Measurements from ENCODE around the gene GRIN2D.
A peak's percentile ranks its signal among the peaks of the same experiment; 100 is the strongest.
"Not testable (repeated sequence)": the region's sequence is repeated elsewhere in the genome, so short reads cannot be mapped to it uniquely, and the experiment has no call there.

Gene GRIN2D

DNA sequence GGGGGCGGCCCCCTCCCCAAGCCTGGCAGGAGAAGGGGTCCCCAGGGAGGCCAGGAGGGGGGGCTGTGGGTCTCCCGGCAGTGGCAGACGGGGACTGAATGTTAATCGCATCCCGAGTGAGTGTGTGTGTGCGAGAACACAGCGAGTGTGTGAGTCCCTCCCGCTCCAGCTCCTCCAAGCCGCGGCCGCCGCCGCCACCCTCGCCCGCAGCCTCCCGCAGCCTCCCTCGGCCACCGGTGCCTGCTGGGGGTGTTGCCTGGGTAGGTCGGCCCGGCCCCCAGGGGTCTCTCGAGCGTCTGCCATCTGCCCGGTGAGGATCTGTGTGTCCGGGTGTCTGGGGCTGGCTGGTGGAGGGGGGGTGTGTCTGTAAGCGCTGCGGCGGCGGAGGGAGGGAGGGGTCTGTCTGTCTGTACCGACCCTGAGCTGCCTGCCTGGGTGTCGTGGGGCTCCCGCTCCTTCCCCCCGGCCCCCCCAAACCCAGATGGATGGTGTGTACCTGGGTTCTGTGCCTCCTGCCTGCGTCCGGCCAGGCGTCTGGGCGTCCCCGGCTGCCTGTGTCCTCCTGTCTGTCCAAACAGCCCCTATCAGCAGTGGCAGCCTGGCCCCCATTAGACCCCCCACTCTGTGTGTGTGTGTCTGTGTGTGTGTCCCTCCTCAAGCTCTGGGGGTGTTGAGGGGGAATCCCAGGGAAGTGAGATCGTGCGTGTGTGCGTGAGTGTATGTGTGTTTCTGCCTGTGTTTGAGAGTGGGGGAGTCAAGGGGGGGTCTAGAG is at the start of gene GRIN2D:
Gene GRIN2D (plus strand): TSS at position 110 of the 772 bp plus-strand sequence. CDS start 4,725 bp downstream, outside the sequence.
- DNase-seq: no peak

DNA sequence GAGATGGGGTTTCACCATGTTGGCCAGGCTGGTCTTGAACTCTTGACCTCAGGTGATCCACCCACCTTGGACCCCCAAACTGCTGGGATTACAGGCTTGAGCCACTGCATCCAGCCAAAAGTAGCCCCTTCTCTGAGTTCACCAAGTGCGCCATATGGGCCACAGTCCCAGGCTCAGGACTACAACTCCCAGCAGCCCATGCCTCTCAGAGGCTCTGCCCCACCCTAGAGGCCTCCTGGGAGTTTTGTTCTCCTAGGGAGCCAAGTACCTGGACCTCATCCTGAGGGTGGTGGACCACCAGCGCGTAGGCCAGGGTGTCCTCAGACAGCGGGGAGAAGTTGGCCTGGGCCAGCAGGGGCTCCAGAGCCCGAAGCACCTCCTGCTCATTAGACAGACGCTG is 48.6 kb upstream of the GRIN2D start:
- peak; percentile 29 for DNase-seq

DNA sequence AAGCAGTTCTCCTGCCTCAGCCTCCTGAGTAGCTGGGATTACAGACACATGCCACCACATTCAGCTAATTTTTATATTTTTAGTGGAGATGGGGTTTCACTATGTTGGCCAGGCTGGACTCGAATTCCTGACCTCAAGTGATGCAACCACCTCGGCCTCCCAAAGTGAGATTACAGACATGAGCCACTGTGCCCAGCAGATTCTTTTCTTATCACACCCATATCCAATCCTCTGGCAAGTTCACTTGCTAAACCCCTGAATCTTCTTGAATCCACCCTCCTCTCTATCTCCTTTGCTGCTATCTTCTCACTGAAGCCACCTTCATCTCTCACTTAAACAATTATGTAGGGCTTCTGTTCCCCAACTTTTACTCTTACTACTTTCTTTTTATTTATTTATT is 47.3 kb upstream of the GRIN2D start:
- peak; percentile 61 for DNase-seq

DNA sequence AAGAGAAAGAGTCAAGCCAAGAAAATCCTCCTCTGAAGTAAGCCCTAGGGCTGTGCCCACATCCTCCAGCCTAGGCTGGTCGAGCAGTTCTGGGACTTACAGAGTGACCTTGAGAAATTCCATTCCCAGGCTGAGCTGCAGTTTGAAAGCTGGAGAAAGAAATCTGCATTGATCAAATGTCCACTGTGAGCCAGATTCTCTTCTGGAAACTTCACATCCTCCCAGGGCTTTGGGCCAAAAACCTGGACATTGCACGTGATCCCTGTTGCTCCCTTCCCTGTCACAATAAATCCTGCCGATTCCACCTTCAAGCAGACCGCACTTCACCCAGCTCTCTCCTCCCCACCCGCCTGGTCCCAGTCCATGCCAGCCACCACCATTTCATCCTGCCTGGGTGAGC is 45.4 kb upstream of the GRIN2D start:
- DNase-seq: no peak

- DNase-seq: no peak
Measured at GRCh38 chr19:48348737-48349136, 44.7 kb upstream of the GRIN2D start.

DNA sequence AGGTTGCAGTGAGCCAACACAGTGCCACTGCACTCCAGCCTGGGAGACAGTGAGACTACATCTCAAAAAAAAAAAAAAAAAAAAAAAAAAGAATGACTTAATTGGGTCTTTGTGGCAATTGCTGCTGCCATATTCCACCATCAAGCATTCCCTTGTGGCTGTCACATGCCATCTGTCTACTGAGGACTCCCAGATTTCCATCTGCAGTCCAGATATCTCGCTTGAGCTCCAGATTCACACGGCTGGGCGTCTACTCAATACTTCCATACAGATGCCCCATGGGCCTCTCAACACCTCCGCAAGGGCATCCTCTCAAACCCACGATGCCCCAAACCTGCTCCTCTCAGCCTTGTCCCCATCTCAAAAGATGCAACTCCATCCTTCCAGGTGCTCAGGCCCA is 42.6 kb upstream of the GRIN2D start:
- no peak for DNase-seq

DNA sequence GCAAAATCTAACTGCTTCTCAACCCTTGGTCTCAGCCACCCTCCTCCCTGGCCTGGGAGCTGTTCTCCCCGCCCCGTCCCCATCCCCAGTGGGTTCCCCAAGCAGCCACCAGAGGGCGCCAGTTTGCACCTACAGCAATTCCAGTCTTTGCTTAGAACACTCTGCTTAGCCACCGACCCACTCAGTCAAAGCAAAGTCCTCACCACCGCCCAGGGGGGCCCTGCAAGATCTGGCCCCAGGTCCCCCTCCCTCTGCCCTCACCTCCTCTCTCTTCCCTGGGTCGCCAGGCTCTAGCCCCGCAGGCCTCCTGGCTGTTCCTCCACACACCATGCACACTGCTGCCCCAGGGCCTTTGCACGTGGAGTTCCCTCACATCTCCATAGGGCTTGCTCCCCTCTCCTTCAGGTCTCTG is 42.1 kb upstream of the GRIN2D start:
- DNase-seq: peak; percentile 71

DNA sequence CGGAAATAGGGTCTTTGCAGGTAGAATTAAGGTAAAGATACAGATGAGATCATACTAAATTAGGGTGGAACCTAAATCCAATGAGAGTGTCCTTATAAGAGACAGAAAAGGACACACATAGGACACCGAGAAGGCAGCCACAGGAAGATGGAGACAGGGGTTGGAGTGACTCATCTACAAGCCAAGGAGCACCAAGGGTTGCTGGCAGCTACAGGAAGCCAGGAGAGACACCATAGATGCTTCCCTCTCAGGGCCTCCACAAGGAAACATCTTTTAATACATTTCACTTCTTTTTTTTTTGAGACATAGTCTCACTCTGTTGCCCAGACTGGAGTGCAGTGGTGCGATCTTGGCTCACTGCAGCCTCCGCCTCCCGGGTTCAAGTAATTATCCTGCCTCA is 39.8 kb upstream of the GRIN2D start:
- DNase-seq: no peak

GRCh38 chr19:48354332-48354992 is 39.0 kb upstream of the GRIN2D start:
- no peak for DNase-seq

- no peak for DNase-seq
Measured at GRCh38 chr19:48355365-48355954, 38.0 kb upstream of the GRIN2D start.

DNA sequence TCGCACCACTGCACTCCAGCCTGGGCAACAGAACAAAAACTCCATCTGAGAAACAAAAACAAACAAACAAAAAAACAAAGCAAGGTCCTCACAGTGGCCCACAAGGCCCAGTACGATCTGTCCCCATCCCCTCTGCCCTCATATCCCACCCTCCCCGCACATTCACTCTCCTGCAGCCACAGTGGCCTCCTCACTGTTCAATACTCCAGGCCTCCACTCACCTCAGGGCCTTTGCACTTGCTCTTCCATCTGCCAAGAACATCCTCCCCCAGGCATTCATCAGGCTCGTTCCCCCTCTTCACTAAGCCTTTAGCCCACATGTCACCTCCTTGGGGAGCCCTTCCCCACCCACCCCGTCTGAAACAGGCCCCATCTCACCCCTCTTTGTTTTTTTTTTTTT is 34.3 kb upstream of the GRIN2D start:
- no peak for DNase-seq

DNA sequence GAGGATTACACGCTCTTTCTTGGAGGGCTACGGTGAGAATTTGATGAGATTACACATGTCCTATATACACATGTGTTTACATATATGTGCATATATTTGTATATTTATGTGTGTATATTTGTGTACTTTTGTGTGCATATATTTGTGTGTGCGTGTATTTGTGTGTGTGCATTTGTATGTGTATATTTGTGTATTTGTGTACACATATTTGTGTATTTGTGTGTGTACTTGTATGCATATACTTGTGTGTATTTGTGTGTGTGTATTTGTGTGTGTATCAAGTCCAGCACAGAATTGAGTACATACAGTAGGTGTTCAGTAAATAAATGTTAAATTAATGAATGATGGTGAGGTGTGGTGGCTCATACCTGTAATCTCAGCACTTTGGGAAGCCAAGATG is 31.6 kb upstream of the GRIN2D start:
- DNase-seq: no peak

- peak; percentile 95 for DNase-seq
Measured at GRCh38 chr19:48362716-48363499, 30.6 kb upstream of the GRIN2D start.

DNA sequence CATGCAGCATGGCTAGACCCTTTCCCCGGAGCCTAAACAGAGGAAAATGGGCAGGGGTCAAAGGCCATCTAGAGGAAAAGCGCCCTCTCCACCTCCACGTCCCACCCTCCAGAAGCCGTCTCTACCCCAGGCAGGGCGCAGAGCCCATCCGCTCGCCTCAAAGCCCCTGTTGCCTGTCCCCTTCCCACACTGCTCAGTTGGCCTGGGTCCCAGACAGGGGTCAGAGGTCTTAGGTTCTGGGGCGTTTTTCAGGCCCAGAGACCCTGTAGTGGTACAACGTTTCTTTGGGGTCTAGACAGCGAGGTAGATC is 30.0 kb upstream of the GRIN2D start:
- DNase-seq: no peak

DNA sequence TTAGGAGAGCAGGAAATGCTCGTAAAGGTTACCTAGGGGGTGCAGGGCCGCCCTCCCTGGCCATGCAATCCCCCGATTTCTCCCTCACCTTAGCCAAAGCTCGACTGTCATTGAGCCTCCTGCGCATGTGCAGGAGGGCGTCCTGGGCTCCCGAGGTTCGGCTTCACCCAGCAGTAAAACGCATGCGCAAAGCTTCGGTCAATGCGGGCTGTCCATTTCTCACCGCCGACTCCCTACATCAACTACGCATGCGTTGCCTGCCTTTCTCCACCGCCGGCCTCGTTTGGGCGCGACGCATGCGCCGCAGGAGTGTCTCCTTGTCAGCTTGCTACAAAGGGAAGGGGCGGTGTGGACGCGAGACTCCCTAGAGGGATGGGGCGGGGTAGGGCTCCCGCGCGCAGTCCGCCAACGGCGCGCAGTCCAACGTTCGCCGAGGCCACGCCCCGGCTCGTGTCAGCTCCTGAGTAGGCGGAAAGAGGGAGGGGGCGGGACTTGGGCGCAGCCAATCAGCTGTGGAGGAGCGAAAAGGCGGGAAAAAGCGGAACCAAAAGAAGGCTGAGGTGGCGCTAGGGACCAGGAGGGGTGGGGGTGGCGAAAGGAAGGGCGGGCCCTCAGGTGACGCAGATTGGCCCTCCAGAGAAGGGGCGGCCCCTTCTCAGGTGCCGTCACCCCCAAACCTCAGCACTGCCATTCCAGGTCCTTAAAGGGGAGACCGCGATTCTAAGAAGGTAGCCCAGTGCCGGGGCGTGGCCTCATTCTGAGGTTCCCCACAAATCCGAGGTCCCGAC is 29.5 kb upstream of the GRIN2D start, which contains the start of the genes SYNGR4 and TMEM143:
Gene SYNGR4 (plus strand): TSS at position 558 of the 788 bp plus-strand sequence. CDS start 1,476 bp downstream, outside the sequence.
Gene TMEM143 (minus strand): TSS at position 131 of the 788 bp plus-strand sequence. CDS start 20 bp downstream, at position 111.
- peak; percentile 100 for DNase-seq

DNA sequence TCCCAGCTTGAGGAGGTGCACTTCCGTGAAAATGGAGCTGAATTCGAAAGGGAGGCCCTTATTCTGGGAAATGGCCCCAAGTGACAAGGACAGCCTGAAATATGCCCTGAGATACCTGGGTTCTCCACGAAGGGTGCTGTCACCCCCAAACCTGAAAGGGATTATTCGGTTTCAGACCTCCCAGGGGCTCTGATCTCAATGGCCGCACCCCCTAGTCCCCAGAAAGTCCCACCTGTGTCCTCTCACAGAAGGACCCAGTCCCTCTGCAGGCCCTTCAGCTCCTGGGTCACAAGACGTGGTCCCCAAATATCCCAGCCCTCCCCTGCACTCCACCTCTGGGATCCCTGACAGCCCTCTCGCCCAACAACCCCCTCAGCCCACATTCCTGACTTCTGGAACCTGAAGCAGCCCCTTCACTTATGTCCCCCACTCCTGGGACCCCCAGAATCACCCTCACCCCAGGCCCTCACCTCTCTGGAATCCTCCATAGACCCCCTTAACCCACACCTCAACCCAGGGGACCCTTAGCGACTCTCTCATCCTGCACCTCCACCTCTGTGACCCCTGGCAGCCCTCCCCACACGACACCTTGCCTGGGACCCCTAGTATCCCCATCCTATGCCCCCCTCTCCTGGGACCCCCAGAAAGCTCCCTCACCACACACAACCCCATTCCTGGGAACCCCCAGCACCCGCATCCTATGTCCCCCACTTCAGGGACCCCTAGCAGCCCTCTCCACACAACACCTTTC is 28.7 kb upstream of the GRIN2D start:
- no peak for DNase-seq

DNA sequence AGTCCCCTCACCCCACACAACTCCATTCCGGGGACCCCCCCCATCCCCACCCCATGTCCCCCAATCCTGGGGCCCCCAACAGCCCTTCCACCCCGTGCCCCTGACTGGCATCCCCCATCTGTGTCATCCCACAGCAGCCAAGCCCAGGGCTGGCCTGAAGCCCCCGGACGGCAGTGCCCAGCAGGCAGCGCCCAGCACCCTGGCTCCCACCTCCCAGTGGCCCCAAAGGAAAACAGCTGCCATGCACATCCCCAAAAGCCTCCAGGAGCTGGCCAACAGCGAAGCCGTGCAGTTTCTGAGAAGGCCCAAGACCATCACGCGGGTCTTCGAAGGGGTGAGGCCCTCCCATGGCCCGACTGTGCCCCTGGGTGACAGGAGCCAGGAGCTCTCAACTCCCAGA is 27.9 kb upstream of the GRIN2D start:
- DNase-seq: no peak

- no peak for DNase-seq
Measured at GRCh38 chr19:48367855-48368254, 25.6 kb upstream of the GRIN2D start.

DNA sequence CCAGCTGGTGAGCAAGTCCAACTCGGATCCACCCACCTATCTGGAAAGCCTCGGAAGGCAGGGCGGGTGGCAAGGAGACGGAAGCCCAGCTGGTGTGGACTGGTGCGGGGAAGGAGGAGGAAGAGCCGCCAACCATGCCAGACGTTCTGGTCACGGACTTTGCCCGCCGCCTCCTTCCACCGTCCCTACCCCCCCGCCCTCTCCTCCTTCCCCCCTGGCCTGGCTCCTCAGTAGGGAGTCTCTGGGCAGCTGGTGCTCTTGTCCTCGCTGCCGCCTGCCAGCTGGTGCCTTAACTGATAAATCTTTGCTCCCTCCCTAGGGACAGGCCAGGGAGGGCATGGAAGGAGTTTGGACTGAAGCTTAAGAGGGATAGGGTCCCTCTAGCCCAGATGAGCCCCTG is 24.5 kb upstream of the GRIN2D start:
- no peak for DNase-seq

- no peak for DNase-seq
Measured at GRCh38 chr19:48370955-48371354, 22.5 kb upstream of the GRIN2D start.

DNA sequence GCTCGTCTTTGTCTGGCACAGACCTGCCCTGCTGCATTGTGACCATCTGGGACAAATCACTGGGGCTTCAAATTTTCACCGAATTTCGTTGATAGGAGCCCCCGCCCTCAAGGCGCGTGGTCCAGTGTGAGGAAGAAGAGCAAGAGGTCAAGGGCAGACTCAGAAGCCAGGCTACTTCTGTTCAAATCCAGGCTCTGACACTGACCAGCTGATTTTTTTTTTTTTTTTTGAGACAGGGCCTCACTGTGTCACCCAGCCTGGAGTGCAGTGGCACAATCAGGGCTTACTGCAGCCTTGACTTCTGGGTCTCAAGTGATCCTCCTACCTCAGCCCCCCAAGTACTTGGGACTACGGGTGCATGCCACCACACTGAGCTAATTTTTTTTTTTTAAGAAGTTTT is 22.1 kb upstream of the GRIN2D start:
- no peak for DNase-seq

- not testable (repeated sequence) for DNase-seq
Measured at GRCh38 chr19:48371771-48372170, 21.7 kb upstream of the GRIN2D start.

Measured in hematopoietic multipotent progenitor cell treated with erythropoietin and hydrocortisone succinate and interleukin-3 and kit ligand, for 8 days (in vitro differentiated cells).